ENCODE results near the gene ZBTB17. TPM values are rescaled to one million over a fixed set of nuclear protein-coding genes. Genes with fewer than 3 reads are reported as not detected.
A peak's percentile ranks its signal among the peaks of the same experiment; 100 is the strongest.

Gene ZBTB17
- total and polyA plus RNA-seq, 9 of the 15 experiments (the other 6 are each of a cell fraction or from before 2014, with no cell fraction given): 1.1 to 53.4 (median 29.6) TPM

DNA sequence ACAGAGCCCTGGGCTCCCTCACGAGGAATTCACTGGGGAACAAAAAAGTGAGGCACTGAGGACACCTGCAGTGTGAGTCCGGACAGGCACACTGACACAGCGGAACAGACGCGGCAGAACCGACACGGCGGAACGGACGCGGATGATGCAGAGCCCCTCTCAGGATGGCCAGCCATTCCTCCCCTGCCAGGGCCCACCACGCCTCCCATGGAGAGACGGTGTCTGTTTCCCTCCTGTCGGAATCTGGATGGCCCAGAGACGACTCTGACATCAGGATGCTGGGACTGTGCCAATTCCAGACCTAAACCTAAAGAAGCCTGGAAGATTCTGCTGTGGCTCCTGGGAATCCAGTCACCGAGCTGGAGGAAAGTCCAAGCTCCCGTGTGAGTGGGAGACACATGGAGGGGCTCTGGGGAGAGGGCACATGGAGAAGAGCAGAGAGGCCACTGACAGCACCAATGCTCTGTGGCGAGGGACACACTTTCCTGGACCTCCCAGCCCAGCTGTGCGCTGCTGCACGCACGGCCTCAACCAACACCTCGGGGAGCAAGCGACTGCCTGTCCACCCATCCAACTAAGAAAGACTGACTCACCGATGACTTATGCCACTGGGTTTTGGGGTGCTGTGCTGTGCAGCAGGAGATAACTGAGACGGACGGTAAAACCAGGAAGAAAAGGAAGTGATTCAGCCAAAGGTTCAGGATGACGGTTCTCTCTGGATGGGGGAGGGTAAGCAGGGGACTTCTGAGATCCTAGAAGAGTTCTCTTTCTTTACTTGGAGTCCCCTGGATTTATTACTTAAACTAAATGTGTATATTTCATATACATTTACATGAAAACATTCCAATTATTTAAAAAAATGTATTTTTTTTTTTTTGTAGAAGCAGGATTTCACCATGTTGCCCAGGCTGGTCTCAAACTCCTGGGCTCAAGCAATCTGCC, 23.3 kb downstream of the ZBTB17 start (continued):
- TF ChIP-seq, protein P1, sequence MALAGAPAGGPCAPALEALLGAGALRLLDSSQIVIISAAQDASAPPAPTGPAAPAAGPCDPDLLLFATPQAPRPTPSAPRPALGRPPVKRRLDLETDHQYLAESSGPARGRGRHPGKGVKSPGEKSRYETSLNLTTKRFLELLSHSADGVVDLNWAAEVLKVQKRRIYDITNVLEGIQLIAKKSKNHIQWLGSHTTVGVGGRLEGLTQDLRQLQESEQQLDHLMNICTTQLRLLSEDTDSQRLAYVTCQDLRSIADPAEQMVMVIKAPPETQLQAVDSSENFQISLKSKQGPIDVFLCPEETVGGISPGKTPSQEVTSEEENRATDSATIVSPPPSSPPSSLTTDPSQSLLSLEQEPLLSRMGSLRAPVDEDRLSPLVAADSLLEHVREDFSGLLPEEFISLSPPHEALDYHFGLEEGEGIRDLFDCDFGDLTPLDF (CRISPR knock-in tag; IDR thresholded peaks at IDR 0.05): no peak
- TF ChIP-seq, protein P2, sequence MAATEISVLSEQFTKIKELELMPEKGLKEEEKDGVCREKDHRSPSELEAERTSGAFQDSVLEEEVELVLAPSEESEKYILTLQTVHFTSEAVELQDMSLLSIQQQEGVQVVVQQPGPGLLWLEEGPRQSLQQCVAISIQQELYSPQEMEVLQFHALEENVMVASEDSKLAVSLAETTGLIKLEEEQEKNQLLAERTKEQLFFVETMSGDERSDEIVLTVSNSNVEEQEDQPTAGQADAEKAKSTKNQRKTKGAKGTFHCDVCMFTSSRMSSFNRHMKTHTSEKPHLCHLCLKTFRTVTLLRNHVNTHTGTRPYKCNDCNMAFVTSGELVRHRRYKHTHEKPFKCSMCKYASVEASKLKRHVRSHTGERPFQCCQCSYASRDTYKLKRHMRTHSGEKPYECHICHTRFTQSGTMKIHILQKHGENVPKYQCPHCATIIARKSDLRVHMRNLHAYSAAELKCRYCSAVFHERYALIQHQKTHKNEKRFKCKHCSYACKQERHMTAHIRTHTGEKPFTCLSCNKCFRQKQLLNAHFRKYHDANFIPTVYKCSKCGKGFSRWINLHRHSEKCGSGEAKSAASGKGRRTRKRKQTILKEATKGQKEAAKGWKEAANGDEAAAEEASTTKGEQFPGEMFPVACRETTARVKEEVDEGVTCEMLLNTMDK (IDR thresholded peaks at IDR 0.05; ENCODE audit: borderline replicate concordance, insufficient read depth, low read depth, low read length, poor library complexity, severe bottlenecking): no peak
- TF ChIP-seq, protein P3, sequence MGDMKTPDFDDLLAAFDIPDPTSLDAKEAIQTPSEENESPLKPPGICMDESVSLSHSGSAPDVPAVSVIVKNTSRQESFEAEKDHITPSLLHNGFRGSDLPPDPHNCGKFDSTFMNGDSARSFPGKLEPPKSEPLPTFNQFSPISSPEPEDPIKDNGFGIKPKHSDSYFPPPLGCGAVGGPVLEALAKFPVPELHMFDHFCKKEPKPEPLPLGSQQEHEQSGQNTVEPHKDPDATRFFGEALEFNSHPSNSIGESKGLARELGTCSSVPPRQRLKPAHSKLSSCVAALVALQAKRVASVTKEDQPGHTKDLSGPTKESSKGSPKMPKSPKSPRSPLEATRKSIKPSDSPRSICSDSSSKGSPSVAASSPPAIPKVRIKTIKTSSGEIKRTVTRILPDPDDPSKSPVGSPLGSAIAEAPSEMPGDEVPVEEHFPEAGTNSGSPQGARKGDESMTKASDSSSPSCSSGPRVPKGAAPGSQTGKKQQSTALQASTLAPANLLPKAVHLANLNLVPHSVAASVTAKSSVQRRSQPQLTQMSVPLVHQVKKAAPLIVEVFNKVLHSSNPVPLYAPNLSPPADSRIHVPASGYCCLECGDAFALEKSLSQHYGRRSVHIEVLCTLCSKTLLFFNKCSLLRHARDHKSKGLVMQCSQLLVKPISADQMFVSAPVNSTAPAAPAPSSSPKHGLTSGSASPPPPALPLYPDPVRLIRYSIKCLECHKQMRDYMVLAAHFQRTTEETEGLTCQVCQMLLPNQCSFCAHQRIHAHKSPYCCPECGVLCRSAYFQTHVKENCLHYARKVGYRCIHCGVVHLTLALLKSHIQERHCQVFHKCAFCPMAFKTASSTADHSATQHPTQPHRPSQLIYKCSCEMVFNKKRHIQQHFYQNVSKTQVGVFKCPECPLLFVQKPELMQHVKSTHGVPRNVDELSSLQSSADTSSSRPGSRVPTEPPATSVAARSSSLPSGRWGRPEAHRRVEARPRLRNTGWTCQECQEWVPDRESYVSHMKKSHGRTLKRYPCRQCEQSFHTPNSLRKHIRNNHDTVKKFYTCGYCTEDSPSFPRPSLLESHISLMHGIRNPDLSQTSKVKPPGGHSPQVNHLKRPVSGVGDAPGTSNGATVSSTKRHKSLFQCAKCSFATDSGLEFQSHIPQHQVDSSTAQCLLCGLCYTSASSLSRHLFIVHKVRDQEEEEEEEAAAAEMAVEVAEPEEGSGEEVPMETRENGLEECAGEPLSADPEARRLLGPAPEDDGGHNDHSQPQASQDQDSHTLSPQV (IDR thresholded peaks at IDR 0.05): peak; percentile 85
- TF ChIP-seq ZFP30 (CRISPR knock-in tag; IDR thresholded peaks at IDR 0.05; ENCODE audit: borderline replicate concordance) (no peak), ZFX (CRISPR knock-in tag; IDR thresholded peaks at IDR 0.05) (peak; percentile 28; the same call in 1 of the 2 replicates), ZSCAN29 (IDR thresholded peaks at IDR 0.05) (no peak), NCOA1 (IDR thresholded peaks at IDR 0.05; ENCODE audit: low read depth) (peak; percentile 94), ZNF668 (CRISPR knock-in tag; IDR thresholded peaks at IDR 0.05) (no peak)
- TF ChIP-seq, protein P4, sequence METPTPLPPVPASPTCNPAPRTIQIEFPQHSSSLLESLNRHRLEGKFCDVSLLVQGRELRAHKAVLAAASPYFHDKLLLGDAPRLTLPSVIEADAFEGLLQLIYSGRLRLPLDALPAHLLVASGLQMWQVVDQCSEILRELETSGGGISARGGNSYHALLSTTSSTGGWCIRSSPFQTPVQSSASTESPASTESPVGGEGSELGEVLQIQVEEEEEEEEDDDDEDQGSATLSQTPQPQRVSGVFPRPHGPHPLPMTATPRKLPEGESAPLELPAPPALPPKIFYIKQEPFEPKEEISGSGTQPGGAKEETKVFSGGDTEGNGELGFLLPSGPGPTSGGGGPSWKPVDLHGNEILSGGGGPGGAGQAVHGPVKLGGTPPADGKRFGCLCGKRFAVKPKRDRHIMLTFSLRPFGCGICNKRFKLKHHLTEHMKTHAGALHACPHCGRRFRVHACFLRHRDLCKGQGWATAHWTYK (CRISPR knock-in tag; IDR thresholded peaks at IDR 0.05): peak; percentile 59; the same call in 1 of the 2 replicates
- TF ChIP-seq, protein P5, sequence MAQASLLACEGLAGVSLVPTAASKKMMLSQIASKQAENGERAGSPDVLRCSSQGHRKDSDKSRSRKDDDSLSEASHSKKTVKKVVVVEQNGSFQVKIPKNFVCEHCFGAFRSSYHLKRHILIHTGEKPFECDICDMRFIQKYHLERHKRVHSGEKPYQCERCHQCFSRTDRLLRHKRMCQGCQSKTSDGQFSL (CRISPR knock-in tag; IDR thresholded peaks at IDR 0.05): no peak
- TF ChIP-seq, protein P5 (tag; IDR thresholded peaks at IDR 0.05): no peak
- TF ChIP-seq, protein P6, sequence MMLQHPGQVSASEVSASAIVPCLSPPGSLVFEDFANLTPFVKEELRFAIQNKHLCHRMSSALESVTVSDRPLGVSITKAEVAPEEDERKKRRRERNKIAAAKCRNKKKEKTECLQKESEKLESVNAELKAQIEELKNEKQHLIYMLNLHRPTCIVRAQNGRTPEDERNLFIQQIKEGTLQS (IDR thresholded peaks at IDR 0.05): peak; percentile 99
- TF ChIP-seq, protein P6 (CRISPR knock-in tag; conservative IDR thresholded peaks at IDR 0.05): peak; percentile 99
- TF ChIP-seq, protein P7, sequence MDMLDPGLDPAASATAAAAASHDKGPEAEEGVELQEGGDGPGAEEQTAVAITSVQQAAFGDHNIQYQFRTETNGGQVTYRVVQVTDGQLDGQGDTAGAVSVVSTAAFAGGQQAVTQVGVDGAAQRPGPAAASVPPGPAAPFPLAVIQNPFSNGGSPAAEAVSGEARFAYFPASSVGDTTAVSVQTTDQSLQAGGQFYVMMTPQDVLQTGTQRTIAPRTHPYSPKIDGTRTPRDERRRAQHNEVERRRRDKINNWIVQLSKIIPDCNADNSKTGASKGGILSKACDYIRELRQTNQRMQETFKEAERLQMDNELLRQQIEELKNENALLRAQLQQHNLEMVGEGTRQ (CRISPR knock-in tag; IDR thresholded peaks at IDR 0.05): no peak

Measured in K562 (cell line).